ENCODE results near the gene MYBPC1.

MYBPC1 gene

GRCh38 chr12:101609198-101609597, 14.4 kb downstream of the MYBPC1 start:
- TF ChIP-seq CTCF (IDR thresholded peaks at IDR 0.05; ENCODE audit: insufficient read depth, missing control alignments), result no peak
- FAIRE-seq, result no peak
- DNase-seq (ENCODE audit: insufficient read length, low spot score), result no peak

- DNase-seq (ENCODE audit: insufficient read length, low spot score) (no peak), FAIRE-seq (no peak)
- TF ChIP-seq CTCF (IDR thresholded peaks at IDR 0.05; ENCODE audit: insufficient read depth, missing control alignments), result no peak
These were observed 17.6 kb downstream of the MYBPC1 start for GRCh38 chr12:101612160-101612916.

GRCh38 chr12:101616027-101616494, 21.3 kb downstream of the MYBPC1 start:
- no peak for FAIRE-seq
- TF ChIP-seq CTCF (IDR thresholded peaks at IDR 0.05; ENCODE audit: insufficient read depth, missing control alignments), result no peak
- no peak for DNase-seq (ENCODE audit: insufficient read length, low spot score)

GRCh38 chr12:101619026-101619786, 24.4 kb downstream of the MYBPC1 start:
- no peak for TF ChIP-seq CTCF (IDR thresholded peaks at IDR 0.05; ENCODE audit: insufficient read depth, missing control alignments)
- FAIRE-seq, result no peak
- DNase-seq (ENCODE audit: insufficient read length, low spot score), result no peak

- no peak for DNase-seq (ENCODE audit: insufficient read length, low spot score)
- TF ChIP-seq CTCF (IDR thresholded peaks at IDR 0.05; ENCODE audit: insufficient read depth, missing control alignments), result no peak
- no peak for FAIRE-seq
These were observed 25.3 kb downstream of the MYBPC1 start for GRCh38 chr12:101619858-101620761.

GRCh38 chr12:101620762-101621133, 26.0 kb downstream of the MYBPC1 start:
- FAIRE-seq (no peak), DNase-seq (ENCODE audit: insufficient read length, low spot score) (no peak)
- TF ChIP-seq CTCF (IDR thresholded peaks at IDR 0.05; ENCODE audit: insufficient read depth, missing control alignments), result no peak

Data from D721Med (cell line).